Colonic mucosa (tissue), 4 donors: ENCODE measurements around the gene SLIT3. TPM values are rescaled to one million over a fixed set of nuclear protein-coding genes. Genes with fewer than 3 reads are reported as not detected.

Experiments used
- DNase-seq: peaks from one replicate; pipeline ENCODE4 v3.0.0-alpha.2; 2020
- H3K27ac ChIP-seq: fragments of 200-600 bp; one replicate; pipeline ENCODE4 v1.8.0; 2021
- H3K27me3 ChIP-seq: fragments of 200-600 bp; one replicate; pipeline ENCODE4 v1.8.0; 2021
- H3K36me3 ChIP-seq: fragments of 200-600 bp; one replicate; pipeline ENCODE4 v1.8.0; 2021
- H3K4me1 ChIP-seq: fragments of 200-600 bp; one replicate; pipeline ENCODE4 v1.8.0; 2021; ENCODE audit warnings: mild to moderate bottlenecking
- H3K4me3 ChIP-seq: fragments of 200-600 bp; one replicate; pipeline ENCODE4 v1.8.0; 2021
- H3K9ac ChIP-seq, 2 donors: one replicate each; pipeline ENCODE4 v1.7.0; 2013; ENCODE audit warnings: control low read depth in 2 of 2, low read depth in 2 of 2, low read length in 2 of 2
- H3K9me3 ChIP-seq: fragments of 200-600 bp; one replicate; pipeline ENCODE4 v1.8.0; 2021
- intact Hi-C: fragments of 100-400 bp; cut with DNase I; formaldehyde crosslinking; loops from one replicate; pipeline ENCODE4 v1.14.1; 2022
- total RNA-seq, 2 donors: library from RNA; stranded (reverse); fragmentation: NEBNext Ultra II Directional in 1 of 2; extraction: Animal tissue kit (Norgen Biotek cat#: 25700) in 1 of 2; gene quantifications; one replicate each; pipeline ENCODE4 v1.2.1, GENCODE V29; 2021
- TF ChIP-seq, protein P1 (sequence below): fragments of 200-600 bp; IDR thresholded peaks from one replicate; pipeline ENCODE4 v1.8.0; 2022; ENCODE audit warnings: antibody characterized with exemption, mild to moderate bottlenecking
- donor health status: healthy.
- donor health status: DM: no; HTN: no; CAD: no.
- donor health status: DM: no; HTN: no; CAD: no.

The SLIT3 gene
- total RNA-seq, 2 donors from 2014 or later = 3.4 to 7.6 TPM

DNA sequence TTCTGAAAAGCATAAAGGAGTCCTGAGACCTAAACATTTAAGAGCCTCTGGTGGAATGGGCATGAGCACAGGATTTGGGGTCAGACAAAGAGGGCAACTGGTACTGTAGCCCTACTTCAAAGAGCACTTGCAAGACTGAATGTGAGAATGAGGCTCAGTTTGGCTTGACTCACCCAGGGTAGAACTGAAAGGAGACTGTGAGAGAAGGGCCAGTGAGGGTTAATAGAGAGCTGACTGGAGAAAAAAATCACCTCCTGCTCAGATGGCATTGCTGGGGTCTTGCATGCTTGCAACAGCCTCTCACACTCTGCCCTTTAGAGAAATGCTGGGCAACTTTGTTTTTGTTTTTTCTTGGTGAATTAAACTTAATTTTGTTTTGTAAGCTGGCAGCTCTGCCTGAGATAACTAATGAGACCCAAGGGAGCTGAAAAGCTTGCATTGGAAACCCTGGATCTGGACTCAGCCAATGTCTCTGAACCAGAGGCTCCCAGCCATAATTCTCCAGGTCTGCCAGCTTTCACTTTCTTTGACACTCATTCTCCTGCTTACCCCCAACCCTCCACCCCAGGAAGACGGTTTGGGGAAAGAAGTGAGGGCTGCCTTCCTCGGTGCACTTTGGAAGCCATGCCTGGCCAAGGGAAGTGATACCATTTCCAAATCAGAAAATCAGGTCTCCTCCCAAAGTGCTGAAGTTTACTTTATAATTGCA, 560.7 kb downstream of the SLIT3 start:
- intact Hi-C loops = no loop called here
- TF ChIP-seq, protein P1, sequence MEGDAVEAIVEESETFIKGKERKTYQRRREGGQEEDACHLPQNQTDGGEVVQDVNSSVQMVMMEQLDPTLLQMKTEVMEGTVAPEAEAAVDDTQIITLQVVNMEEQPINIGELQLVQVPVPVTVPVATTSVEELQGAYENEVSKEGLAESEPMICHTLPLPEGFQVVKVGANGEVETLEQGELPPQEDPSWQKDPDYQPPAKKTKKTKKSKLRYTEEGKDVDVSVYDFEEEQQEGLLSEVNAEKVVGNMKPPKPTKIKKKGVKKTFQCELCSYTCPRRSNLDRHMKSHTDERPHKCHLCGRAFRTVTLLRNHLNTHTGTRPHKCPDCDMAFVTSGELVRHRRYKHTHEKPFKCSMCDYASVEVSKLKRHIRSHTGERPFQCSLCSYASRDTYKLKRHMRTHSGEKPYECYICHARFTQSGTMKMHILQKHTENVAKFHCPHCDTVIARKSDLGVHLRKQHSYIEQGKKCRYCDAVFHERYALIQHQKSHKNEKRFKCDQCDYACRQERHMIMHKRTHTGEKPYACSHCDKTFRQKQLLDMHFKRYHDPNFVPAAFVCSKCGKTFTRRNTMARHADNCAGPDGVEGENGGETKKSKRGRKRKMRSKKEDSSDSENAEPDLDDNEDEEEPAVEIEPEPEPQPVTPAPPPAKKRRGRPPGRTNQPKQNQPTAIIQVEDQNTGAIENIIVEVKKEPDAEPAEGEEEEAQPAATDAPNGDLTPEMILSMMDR = no peak
- Histone ChIP-seq H3K4me1 (no peaks in the 10 kb centered on the region), H3K4me3 (no peak overlapping the region), H3K27me3 (no peaks in the 10 kb centered on the region), H3K27ac (no peak overlapping the region), H3K36me3 (no peaks in the 10 kb centered on the region), H3K9ac (no peak overlapping the region), H3K9me3 (no peaks in the 10 kb centered on the region)
- no peak for DNase-seq

DNA sequence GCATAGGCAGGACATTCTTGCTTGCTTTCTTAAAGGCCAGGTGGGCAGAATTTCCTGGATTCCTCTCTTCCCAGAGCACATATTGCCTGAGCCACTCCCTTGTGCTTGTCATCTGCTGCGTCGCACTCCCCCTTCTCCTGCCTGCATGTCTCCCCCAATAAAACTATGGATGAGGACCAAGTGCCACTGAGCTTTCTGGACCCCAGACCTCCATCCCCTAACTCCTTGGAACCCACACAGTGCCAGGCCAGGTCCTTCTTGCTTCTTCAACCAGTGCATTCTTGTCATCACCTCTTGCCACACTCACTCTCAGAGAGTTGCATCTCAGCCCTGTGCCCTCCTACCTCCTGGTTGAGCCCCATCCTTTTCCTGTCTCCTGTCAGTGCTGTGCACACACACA, 563.9 kb downstream of the SLIT3 start:
- no peak for DNase-seq
- Histone ChIP-seq H3K36me3 (no peaks in the 10 kb centered on the region), H3K9ac (no peak overlapping the region), H3K9me3 (no peaks in the 10 kb centered on the region), H3K4me1 (no peaks in the 10 kb centered on the region), H3K4me3 (no peak overlapping the region), H3K27ac (no peak overlapping the region), H3K27me3 (no peaks in the 10 kb centered on the region)
- TF ChIP-seq, protein P1 = no peak
- intact Hi-C loops = no loop called here

DNA sequence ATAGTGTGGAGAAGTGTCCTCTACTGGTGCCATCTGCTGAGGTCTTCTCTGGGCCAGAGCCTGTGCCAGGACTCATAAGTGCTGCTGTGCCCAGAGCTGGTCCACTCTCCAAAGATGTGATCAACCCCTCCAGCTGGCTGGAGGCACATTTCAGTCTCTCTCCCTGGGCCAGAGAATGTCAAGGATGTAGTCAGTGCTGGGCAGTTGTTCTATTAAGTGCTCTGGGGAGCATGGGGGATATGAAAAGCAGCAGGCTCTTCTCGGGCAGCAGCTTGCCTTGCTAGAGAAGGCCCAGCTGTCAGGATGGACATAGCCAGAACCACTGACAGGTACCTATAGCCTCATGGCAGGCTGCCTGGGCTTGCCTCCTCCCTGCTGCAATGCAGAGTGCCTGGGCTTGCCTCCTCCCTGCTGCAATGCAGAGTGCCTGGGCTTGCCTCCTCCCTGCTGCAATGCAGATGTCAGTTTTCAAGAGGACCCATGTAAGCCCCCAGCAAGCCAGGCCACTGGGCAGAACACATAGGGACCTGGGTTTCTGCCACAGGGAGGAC, 564.6 kb downstream of the SLIT3 start:
- no peak overlapping the region for H3K27ac ChIP-seq

DNA sequence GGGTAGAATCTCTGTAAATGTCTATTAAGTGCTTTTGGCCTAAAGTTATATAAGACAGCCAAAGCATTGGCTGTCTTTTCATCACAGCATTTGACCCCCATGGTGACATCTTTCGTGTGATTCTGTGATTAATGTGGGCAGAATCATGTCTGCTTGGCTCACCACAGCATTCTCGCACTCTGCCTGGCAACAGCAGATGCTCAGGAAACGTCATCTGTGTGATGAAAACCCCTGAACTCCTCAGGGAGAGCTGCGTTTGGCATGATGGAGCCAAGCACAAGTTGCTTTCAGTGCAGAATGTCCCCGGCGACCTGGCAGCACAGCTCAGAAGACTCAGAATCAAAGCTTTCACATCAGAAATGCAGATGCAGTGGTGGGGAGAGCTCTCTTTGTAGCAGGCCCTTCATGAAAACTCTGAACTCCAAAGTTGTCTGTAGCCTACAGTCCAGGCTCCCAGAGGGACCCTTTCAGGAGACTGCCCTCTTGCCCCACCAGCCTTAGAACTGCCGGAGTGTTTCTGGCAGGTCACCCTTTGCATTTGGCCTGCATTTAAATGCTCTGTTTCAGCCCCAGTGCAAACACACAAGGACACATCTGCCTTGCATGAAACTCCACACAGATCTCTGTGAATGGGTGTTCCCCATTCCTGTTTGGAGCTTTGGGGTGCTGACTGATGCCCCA, 566.2 kb downstream of the SLIT3 start:
- TF ChIP-seq, protein P1 = no peak
- Histone ChIP-seq H3K27ac (no peak overlapping the region), H3K36me3 (no peaks in the 10 kb centered on the region), H3K9ac (no peak overlapping the region), H3K4me3 (no peak overlapping the region), H3K27me3 (no peaks in the 10 kb centered on the region), H3K4me1 (no peaks in the 10 kb centered on the region), H3K9me3 (no peaks in the 10 kb centered on the region)
- DNase-seq = no peak
- intact Hi-C loops = no loop called here

More for the DNA sequence above, 564.6 kb downstream of the SLIT3 start:
- Histone ChIP-seq H3K9me3 (no peaks in the 10 kb centered on the region), H3K4me1 (no peaks in the 10 kb centered on the region), H3K4me3 (no peak overlapping the region), H3K27me3 (no peaks in the 10 kb centered on the region), H3K36me3 (no peaks in the 10 kb centered on the region), H3K9ac (no peak overlapping the region)
- TF ChIP-seq, protein P1 = no peak
- no peak for DNase-seq
- intact Hi-C loops = no loop called here

DNA sequence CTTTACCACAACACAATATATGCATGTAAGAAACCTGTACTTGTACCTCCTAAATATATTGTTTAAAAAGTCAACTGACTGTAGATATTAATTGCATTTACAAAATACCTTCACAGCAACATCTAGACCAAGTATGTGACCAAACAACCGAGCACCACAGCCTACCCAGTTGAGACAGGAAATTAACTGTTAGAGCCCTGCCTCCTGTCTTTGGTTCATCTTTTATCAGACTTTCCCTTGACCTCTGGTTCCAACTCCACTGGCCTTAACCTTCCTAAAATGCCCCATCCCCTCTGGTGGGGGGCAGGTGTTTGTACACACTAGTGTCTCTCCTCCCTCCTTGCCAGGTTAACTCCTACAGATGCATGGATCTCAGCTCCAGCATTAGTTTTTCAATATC, 566.8 kb downstream of the SLIT3 start:
- Histone ChIP-seq H3K27me3 (no peaks in the 10 kb centered on the region), H3K4me1 (no peaks in the 10 kb centered on the region), H3K27ac (no peak overlapping the region), H3K4me3 (no peak overlapping the region), H3K9ac (no peak overlapping the region), H3K9me3 (no peaks in the 10 kb centered on the region), H3K36me3 (no peaks in the 10 kb centered on the region)
- no peak for DNase-seq
- intact Hi-C loops = no loop called here
- TF ChIP-seq, protein P1 = no peak
